ENCODE results near the gene EVPL. TPM values are rescaled to one million over a fixed set of nuclear protein-coding genes. Genes with fewer than 3 reads are reported as not detected.
A peak's percentile ranks its signal among the peaks of the same experiment; 100 is the strongest.

Gene EVPL
- total RNA-seq, 1 experiment from 2014 or later: 36.4 TPM

GRCh38 chr17:76072148-76072858, 45.2 kb upstream of the EVPL start, which contains the start of gene SRP68:
SRP68 (minus strand) TSS chr17:76072517; CDS start chr17:76072491, 26 bp downstream.
- ATAC-seq (peak; percentile 99), DNase-seq (ENCODE audit: low read depth, low spot score) (no peak)
- Histone ChIP-seq H3K27me3 (ENCODE audit: control insufficient read depth, insufficient read depth, low read length) (no peaks in the 10 kb centered on the region), H3K36me3 (ENCODE audit: control insufficient read depth, insufficient read depth, low read length) (peaks cover 7% of the 10 kb centered on the region; the same call in 1 of the 2 replicates), H3K4me1 (ENCODE audit: control insufficient read depth, insufficient read depth, low read length) (peaks cover 7% of the 10 kb centered on the region), H3K4me3 (ENCODE audit: low read depth in 2 of 2, low read length in 2 of 2) (peak within 1 kb of the TSS; percentile 88 to 92), H3K27ac (ENCODE audit: low read length) (peak within 1 kb of the TSS; percentile 92), H3K9me3 (ENCODE audit: control insufficient read depth, insufficient read depth, low read depth, low read length) (no peaks in the 10 kb centered on the region)
- POLR2A ChIA-PET: interaction anchor here (0.5 kb wide), 1 partner anchor 196 kb away, joined by 3 read pairs; no protein-coding TSS in a partner anchor
- TF ChIP-seq CTCF (IDR thresholded peaks at IDR 0.05) (no peak), POLR2AphosphoS5 (IDR thresholded peaks at IDR 0.05; ENCODE audit: low read depth, low read length) (peak; percentile 90), REST (IDR thresholded peaks at IDR 0.05; ENCODE audit: insufficient read depth in 1 of 2, low read depth in 2 of 2, low read length in 1 of 2) (peak in 1 of 2 experiments; percentile 63; a peak in 1 of 4 replicates)
- CTCF ChIA-PET: no interaction called here
- in situ Hi-C loops (cut with HindIII; ENCODE audit: low pct_unique_long_range_greater_than_20kb, low sequenced_read_pairs) (loop anchor here (25.0 kb wide), 1 partner anchor 135 kb away; the partner anchor contains the start of gene FBF1), intact Hi-C loops (cut with micrococcal nuclease; ENCODE audit: unreplicated experiment) (no loop called here)
- BruUV-seq (replicated peaks): no TSS peak

GRCh38 chr17:76071531-76072147, 44.5 kb upstream of the EVPL start:
- DNase-seq (ENCODE audit: low read depth, low spot score) (no peak), ATAC-seq (peak; percentile 3)
- H3K9me3 ChIP-seq (ENCODE audit: control insufficient read depth, insufficient read depth, low read depth, low read length): no peaks in the 10 kb centered on the region
- no peaks in the 10 kb centered on the region for H3K27me3 ChIP-seq (ENCODE audit: control insufficient read depth, insufficient read depth, low read length)
- intact Hi-C loops (cut with micrococcal nuclease; ENCODE audit: unreplicated experiment): no loop called here
- H3K4me1 ChIP-seq (ENCODE audit: control insufficient read depth, insufficient read depth, low read length): peaks cover 7% of the 10 kb centered on the region
- ChIA-PET POLR2A (no interaction called here), CTCF (no interaction called here)
- in situ Hi-C loops (cut with HindIII; ENCODE audit: low pct_unique_long_range_greater_than_20kb, low sequenced_read_pairs): loop anchor here (25.0 kb wide), 1 partner anchor 134 kb away; the partner anchor contains the start of gene FBF1
- H3K36me3 ChIP-seq (ENCODE audit: control insufficient read depth, insufficient read depth, low read length): peaks cover 10% of the 10 kb centered on the region
- BruUV-seq (replicated peaks): TSS peak; percentile 90
- H3K4me3 ChIP-seq (ENCODE audit: low read depth in 2 of 2, low read length in 2 of 2): peak overlapping the region; percentile 88 to 92
- peak overlapping the region; percentile 92 for H3K27ac ChIP-seq (ENCODE audit: low read length)
- TF ChIP-seq TCF7L2 (IDR thresholded peaks at IDR 0.05; ENCODE audit: low read depth, low read length) (no peak), CTCF (IDR thresholded peaks at IDR 0.05) (no peak), SIN3A (IDR thresholded peaks at IDR 0.05; ENCODE audit: borderline replicate concordance, insufficient read depth, low read depth, low read length) (no peak), POLR2AphosphoS5 (IDR thresholded peaks at IDR 0.05; ENCODE audit: low read depth, low read length) (no peak), REST (IDR thresholded peaks at IDR 0.05; ENCODE audit: insufficient read depth in 1 of 2, low read depth in 2 of 2, low read length in 1 of 2) (no peak)
